Adrenal gland (tissue), 5 donors: ENCODE data around the gene STX18.

ENCODE experiments used
- POLR2A ChIP-seq, 2 donors: fragments of 450-650 bp; IDR thresholded peaks; one replicate each; pipeline ENCODE4 v1.6.1; 2017; ENCODE audit warnings: antibody characterized with exemption in 2 of 2, mild to moderate bottlenecking in 2 of 2, moderate library complexity in 1 of 2
- TF ChIP-seq, protein P1 (sequence below), 6 experiments: fragments of 450-650 bp in 4 of 6; fragments of 200-600 bp in 2 of 6; sonication (generic) in 1 of 6; IDR thresholded peaks; 1 replicate in 5 of 6; 2 replicates in 1 of 6; pipeline versions ENCODE4 v1.5.1 to v1.8.0; 2016 to 2021; ENCODE audit warnings: antibody characterized with exemption in 6 of 6, mild to moderate bottlenecking in 2 of 6, moderate library complexity in 1 of 6
- donor health status: DM: no; HTN: no; CAD: no.

DNA sequence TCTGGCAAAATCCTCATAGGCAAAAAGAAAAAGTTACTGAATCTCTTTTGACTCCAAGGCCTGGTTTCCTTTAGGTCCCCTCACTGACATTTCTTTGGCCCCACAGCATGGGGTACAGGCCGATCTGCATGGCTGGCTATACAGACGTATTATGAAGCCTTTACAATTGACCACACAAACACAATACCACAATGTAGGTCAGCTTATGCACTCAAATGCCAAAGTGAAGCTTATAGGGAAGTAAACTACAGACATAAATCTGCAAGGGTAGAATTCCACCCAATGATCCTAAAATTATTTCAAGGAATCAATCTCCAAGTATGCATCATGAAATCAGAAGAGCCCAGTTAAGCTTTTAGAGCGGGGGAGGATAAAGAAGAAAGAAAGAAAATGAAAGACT lies 20.7 kb downstream of the STX18 start:
- TF ChIP-seq, protein P1, sequence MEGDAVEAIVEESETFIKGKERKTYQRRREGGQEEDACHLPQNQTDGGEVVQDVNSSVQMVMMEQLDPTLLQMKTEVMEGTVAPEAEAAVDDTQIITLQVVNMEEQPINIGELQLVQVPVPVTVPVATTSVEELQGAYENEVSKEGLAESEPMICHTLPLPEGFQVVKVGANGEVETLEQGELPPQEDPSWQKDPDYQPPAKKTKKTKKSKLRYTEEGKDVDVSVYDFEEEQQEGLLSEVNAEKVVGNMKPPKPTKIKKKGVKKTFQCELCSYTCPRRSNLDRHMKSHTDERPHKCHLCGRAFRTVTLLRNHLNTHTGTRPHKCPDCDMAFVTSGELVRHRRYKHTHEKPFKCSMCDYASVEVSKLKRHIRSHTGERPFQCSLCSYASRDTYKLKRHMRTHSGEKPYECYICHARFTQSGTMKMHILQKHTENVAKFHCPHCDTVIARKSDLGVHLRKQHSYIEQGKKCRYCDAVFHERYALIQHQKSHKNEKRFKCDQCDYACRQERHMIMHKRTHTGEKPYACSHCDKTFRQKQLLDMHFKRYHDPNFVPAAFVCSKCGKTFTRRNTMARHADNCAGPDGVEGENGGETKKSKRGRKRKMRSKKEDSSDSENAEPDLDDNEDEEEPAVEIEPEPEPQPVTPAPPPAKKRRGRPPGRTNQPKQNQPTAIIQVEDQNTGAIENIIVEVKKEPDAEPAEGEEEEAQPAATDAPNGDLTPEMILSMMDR (IDR thresholded peaks at IDR 0.05): no peak
- no peak for TF ChIP-seq POLR2A (IDR thresholded peaks at IDR 0.05)
